Activated CD4-positive, alpha-beta T cell treated with anti-CD3 and anti-CD28 coated beads, Interleukin-2, amount 10 ng/mL, durations not matched to agents 24 days and 14 days (primary cell): ENCODE data around the gene CENPQ. TPM values are rescaled to one million over a fixed set of nuclear protein-coding genes. Genes with fewer than 3 reads are reported as not detected.

ENCODE experiments used
- DNase-seq: peaks from one replicate; pipeline ENCODE4 v3.0.0; 2022
- H3K27ac Mint-ChIP-seq: one replicate; pipeline ENCODE4 v1.8.0; 2022; ENCODE audit warnings: mild to moderate bottlenecking, mixed read lengths
- H3K27me3 Mint-ChIP-seq: one replicate; pipeline ENCODE4 v1.8.0; 2022; ENCODE audit warnings: mixed read lengths
- H3K36me3 Mint-ChIP-seq: one replicate; pipeline ENCODE4 v1.8.0; 2022; ENCODE audit warnings: low read depth, mild to moderate bottlenecking, mixed read lengths
- H3K4me1 Mint-ChIP-seq: one replicate; pipeline ENCODE4 v1.8.0; 2021; ENCODE audit warnings: mixed read lengths
- H3K4me3 Mint-ChIP-seq: one replicate; pipeline ENCODE4 v1.8.0; 2022; ENCODE audit warnings: mild to moderate bottlenecking, moderate library complexity, mixed read lengths
- H3K9me3 Mint-ChIP-seq: one replicate; pipeline ENCODE4 v1.8.0; 2021; ENCODE audit warnings: mixed read lengths
- intact Hi-C: fragments of 100-400 bp; cut with micrococcal nuclease; formaldehyde crosslinking; loops from one replicate; pipeline ENCODE4 v1.15.1; 2023
- total RNA-seq: library from RNA; stranded (reverse); gene quantifications from 2 replicates; pipeline ENCODE4 v1.2.3, GENCODE V29; 2022

CENPQ gene
- total RNA-seq, 1 donor from 2014 or later = 16.4 TPM

DNA sequence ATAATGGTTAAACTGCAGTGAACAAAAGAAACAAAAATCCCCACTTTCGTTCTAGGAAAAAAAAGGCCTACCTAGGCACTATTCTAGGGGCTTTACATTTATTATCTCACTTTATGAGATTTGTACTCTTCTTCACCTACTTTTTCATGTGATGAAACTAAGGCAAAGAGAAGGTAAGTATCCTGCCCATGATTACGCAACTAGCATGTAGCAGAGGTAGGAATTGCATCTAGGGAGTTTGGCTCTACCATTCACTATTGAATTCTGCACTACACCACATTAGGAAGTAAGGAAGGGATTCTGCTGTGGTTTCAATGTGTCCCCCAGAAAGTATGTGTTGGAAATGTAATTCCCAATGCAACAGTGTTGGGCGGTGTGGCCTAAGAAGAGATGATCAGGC is 75.9 kb downstream of the CENPQ start:
- H3K4me1 Mint-ChIP-seq = no peaks in the 10 kb centered on the region
- H3K4me3 Mint-ChIP-seq = no peak overlapping the region
- H3K36me3 Mint-ChIP-seq = no peaks in the 10 kb centered on the region
- H3K27me3 Mint-ChIP-seq = peaks cover 10% of the 10 kb centered on the region
- intact Hi-C loops = no loop called here
- no peak overlapping the region for H3K27ac Mint-ChIP-seq
- H3K9me3 Mint-ChIP-seq = no peaks in the 10 kb centered on the region
- no peak for DNase-seq

DNA sequence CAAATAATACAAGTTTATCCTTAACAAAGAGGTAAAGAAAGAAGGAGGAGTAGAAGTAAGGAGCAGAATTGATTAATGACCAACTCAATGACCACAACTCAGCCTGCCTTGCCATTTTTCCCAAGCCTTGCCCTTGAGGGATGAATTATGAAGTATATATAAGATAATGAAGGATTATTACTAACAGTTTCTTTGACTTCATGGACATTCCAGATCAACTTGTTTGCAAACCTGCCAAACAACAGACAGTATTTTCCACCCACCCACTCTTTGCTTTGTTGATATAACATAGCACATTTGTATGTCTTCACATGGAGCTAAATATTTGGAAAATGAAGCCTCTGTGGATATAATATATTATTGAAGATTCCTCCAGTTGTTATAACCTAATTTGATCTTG is 77.4 kb downstream of the CENPQ start:
- no peak for DNase-seq
- H3K9me3 Mint-ChIP-seq = no peaks in the 10 kb centered on the region
- H3K27ac Mint-ChIP-seq = no peak overlapping the region
- no peaks in the 10 kb centered on the region for H3K36me3 Mint-ChIP-seq
- no peaks in the 10 kb centered on the region for H3K4me1 Mint-ChIP-seq
- peaks cover 8% of the 10 kb centered on the region for H3K27me3 Mint-ChIP-seq
- intact Hi-C loops = no loop called here
- no peak overlapping the region for H3K4me3 Mint-ChIP-seq

DNA sequence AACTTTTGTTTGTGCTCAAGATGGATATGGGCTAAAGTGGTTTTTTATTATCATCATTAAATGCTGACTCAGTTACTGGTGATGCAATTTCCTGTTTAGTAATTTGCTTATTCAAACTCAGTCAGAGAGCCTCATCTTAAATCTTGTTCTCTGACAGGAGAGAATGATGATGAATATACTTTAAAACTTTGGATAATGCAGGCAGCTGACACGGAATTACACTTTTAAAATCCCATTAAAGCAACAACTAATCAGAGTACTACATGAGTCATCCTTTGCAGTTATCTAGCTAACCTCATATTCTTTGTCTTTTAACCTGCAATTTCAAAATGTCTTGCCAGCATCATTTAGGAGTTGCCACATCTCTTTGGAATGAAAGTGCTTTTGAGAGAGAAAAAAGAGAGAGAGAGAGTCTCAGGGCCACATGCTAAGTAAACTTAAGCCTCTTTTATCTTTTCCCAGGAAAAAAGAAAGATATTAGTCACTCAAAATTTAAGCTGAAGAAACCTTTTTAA is 78.1 kb downstream of the CENPQ start:
- Mint-ChIP-seq H3K27ac (no peak overlapping the region), H3K27me3 (peaks cover 5% of the 10 kb centered on the region), H3K4me1 (no peaks in the 10 kb centered on the region), H3K36me3 (no peaks in the 10 kb centered on the region), H3K9me3 (no peaks in the 10 kb centered on the region), H3K4me3 (no peak overlapping the region)
- no peak for DNase-seq
- intact Hi-C loops = no loop called here

DNA sequence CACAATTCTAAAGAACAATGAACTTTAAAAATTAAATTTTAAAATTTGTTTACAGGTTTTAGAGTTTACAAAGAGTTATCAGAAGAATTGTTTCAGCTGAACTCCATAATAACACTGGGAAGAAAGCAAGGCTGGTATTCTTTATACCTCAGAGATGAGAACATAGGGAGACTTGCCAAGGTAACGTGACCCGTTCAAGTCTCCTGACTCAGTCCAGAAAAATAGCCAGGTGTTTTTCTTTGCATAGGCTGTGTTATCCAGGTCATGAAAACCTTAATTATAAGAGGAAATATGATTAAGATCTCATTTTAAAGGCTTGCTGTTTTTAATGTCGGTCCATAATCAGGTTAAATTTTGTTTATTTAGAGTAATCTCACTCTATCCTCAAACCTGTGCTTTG is 78.8 kb downstream of the CENPQ start:
- H3K36me3 Mint-ChIP-seq = no peaks in the 10 kb centered on the region

More for the DNA sequence above, 78.8 kb downstream of the CENPQ start:
- no peak for DNase-seq
- H3K9me3 Mint-ChIP-seq = no peaks in the 10 kb centered on the region
- peaks cover 9% of the 10 kb centered on the region for H3K27me3 Mint-ChIP-seq
- no peak overlapping the region for H3K27ac Mint-ChIP-seq
- no peaks in the 10 kb centered on the region for H3K4me1 Mint-ChIP-seq
- no peak overlapping the region for H3K4me3 Mint-ChIP-seq
- intact Hi-C loops = no loop called here

Other genes starting within 250 kb of the CENPQ start
- gene MMUT, start 117 bp upstream of the CENPQ start, total RNA-seq = 12.4 and 13.1 TPM in 2 replicates
- gene GLYATL3, start 36.6 kb downstream of the CENPQ start, total RNA-seq = not detected in 2 replicates
- 0.14 TPM in 1 of 2 replicates, not detected in the other for gene C6orf141, start 87.3 kb downstream of the CENPQ start, total RNA-seq
- not detected in 2 replicates for gene RHAG, start 173.5 kb downstream of the CENPQ start, total RNA-seq